GM23338 (cell line): ENCODE results near the gene KLRC1. TPM values are rescaled to one million over a fixed set of nuclear protein-coding genes. Genes with fewer than 3 reads are reported as not detected.

Source experiments
- ATAC-seq: fragments of 200-7000 bp; cut with Tn5 transposase; 3 replicates; pipeline ENCODE4 v1.9.1; 2020
- DNase-seq: peaks from one replicate; pipeline ENCODE4 v3.0.0-alpha.2; 2015; ENCODE audit warnings: low spot score
- H2AFZ ChIP-seq: fragments of 200-600 bp; sonication (generic); 2 replicates; pipeline ENCODE4 v1.8.0; 2016; ENCODE audit warnings: antibody characterized with exemption, mild to moderate bottlenecking, moderate library complexity
- H3F3A ChIP-seq: fragments of 200-600 bp; sonication (generic); replicated peaks from 2 replicates; pipeline ENCODE4 v1.8.0; 2017; ENCODE audit warnings: antibody characterized with exemption, mixed run types, low read depth
- H3K27ac ChIP-seq: fragments of 200-600 bp; sonication (generic); 2 replicates; pipeline ENCODE4 v1.6.1; 2016; ENCODE audit warnings: low read depth
- H3K27me3 ChIP-seq: fragments of 200-600 bp; sonication (generic); 2 replicates; pipeline ENCODE4 v1.8.0; 2016; ENCODE audit warnings: mild to moderate bottlenecking, mixed run types, moderate library complexity; ENCODE audit not compliant: insufficient read depth
- H3K36me3 ChIP-seq: fragments of 200-600 bp; sonication (generic); 2 replicates; pipeline ENCODE4 v1.8.0; 2016; ENCODE audit warnings: mild to moderate bottlenecking; ENCODE audit not compliant: insufficient read depth
- H3K4me1 ChIP-seq: fragments of 200-600 bp; sonication (generic); 2 replicates; pipeline ENCODE4 v1.8.0; 2016; ENCODE audit warnings: mild to moderate bottlenecking, moderate library complexity; ENCODE audit not compliant: insufficient read depth
- H3K4me2 ChIP-seq: fragments of 200-600 bp; sonication (generic); 2 replicates; pipeline ENCODE4 v1.7.1; 2017; ENCODE audit warnings: mixed run types
- H3K4me3 ChIP-seq: fragments of 200-600 bp; sonication (generic); 2 replicates; pipeline ENCODE4 v1.6.1; 2016; ENCODE audit warnings: mixed run types
- H3K79me2 ChIP-seq: fragments of 200-600 bp; sonication (generic); replicated peaks from 2 replicates; pipeline ENCODE4 v1.8.0; 2017; ENCODE audit warnings: mild to moderate bottlenecking; ENCODE audit not compliant: insufficient read depth
- H3K9me2 ChIP-seq: fragments of 200-600 bp; sonication (generic); 2 replicates; pipeline ENCODE4 v1.8.0; 2017; ENCODE audit not compliant: insufficient read depth
- H4K20me1 ChIP-seq: fragments of 200-600 bp; sonication (generic); replicated peaks from 2 replicates; pipeline ENCODE4 v1.8.0; 2017; ENCODE audit warnings: mild to moderate bottlenecking; ENCODE audit not compliant: insufficient read depth
- H3K27ac Mint-ChIP-seq: 2 replicates; pipeline ENCODE4 v1.8.0; 2020; ENCODE audit warnings: inconsistent platforms, mild to moderate bottlenecking, moderate library complexity, mixed read lengths
- H3K27me3 Mint-ChIP-seq: 3 replicates; pipeline ENCODE4 v1.8.0; 2022; ENCODE audit warnings: low read depth, mild to moderate bottlenecking, moderate library complexity, mixed read lengths, inconsistent platforms; ENCODE audit not compliant: insufficient read depth, poor library complexity
- H3K36me3 Mint-ChIP-seq: 3 replicates; pipeline ENCODE4 v1.8.0; 2021; ENCODE audit warnings: low read depth, mild to moderate bottlenecking, inconsistent platforms, moderate library complexity, mixed read lengths
- H3K4me1 Mint-ChIP-seq: 3 replicates; pipeline ENCODE4 v1.8.0; 2020; ENCODE audit warnings: mild to moderate bottlenecking, inconsistent platforms, mixed read lengths
- H3K4me3 Mint-ChIP-seq: 3 replicates; pipeline ENCODE4 v1.8.0; 2021; ENCODE audit warnings: moderate library complexity, mild to moderate bottlenecking, inconsistent platforms, mixed read lengths
- H3K9me3 Mint-ChIP-seq: 3 replicates; pipeline ENCODE4 v1.8.0; 2020; ENCODE audit warnings: moderate library complexity, mild to moderate bottlenecking, inconsistent platforms, mixed read lengths
- CREB1 ChIP-seq: fragments of 250-450 bp; sonication (Bioruptor Pico); IDR thresholded peaks from 2 replicates; pipeline ENCODE4 v1.5.0; 2020; ENCODE audit warnings: low read depth, mild to moderate bottlenecking, moderate library complexity
- ETS1 ChIP-seq: IDR thresholded peaks from 2 replicates; pipeline ENCODE4 v1.6.1; 2016; ENCODE audit warnings: antibody characterized with exemption
- EZH2 ChIP-seq: fragments of 200-600 bp; sonication (generic); IDR thresholded peaks from one replicate; pipeline ENCODE4 v1.8.0; 2017; ENCODE audit warnings: antibody characterized with exemption, mild to moderate bottlenecking, low read depth; ENCODE audit not compliant: unreplicated experiment
- EZH2phosphoT487 ChIP-seq: fragments of 200-600 bp; sonication (generic); IDR thresholded peaks from one replicate; pipeline ENCODE4 v1.8.1; 2018; ENCODE audit warnings: antibody characterized with exemption; ENCODE audit not compliant: unreplicated experiment
- JUNB ChIP-seq: IDR thresholded peaks from one replicate; pipeline ENCODE4 v1.6.1; 2016; ENCODE audit warnings: antibody characterized with exemption; ENCODE audit not compliant: unreplicated experiment
- NANOG ChIP-seq: IDR thresholded peaks from 2 replicates; pipeline ENCODE4 v1.6.1; 2016; ENCODE audit warnings: antibody characterized with exemption, borderline replicate concordance
- POLR2AphosphoS5 ChIP-seq: IDR thresholded peaks from 2 replicates; pipeline ENCODE4 v1.6.1; 2016; ENCODE audit warnings: antibody characterized with exemption, low read depth
- ZNF114 ChIP-seq: fragments of 250-450 bp; sonication (Bioruptor Pico); IDR thresholded peaks from 2 replicates; pipeline ENCODE4 v1.5.0; 2020; ENCODE audit warnings: mild to moderate bottlenecking, moderate library complexity
- ZNF331 ChIP-seq: fragments of 250-450 bp; sonication (Bioruptor Pico); IDR thresholded peaks from 2 replicates; pipeline ENCODE4 v1.5.0; 2020; ENCODE audit warnings: low read depth, mild to moderate bottlenecking, moderate library complexity
- polyA plus RNA-seq: library from polyadenylated mRNA; unstranded; fragments of >200 nt; fragmentation: Nextera tagmentation; extraction: Ambion mirVana; gene quantifications from 2 replicates; pipeline ENCODE4 v1.2.1, GENCODE V29; 2016
- total RNA-seq: library from RNA; depleted of rRNA; stranded (reverse); fragments of >200 nt; shearing (Covaris generic); gene quantifications from 2 replicates; pipeline ENCODE4 v1.2.3, GENCODE V29; 2014
- TF ChIP-seq, protein P1 (sequence below): IDR thresholded peaks from one replicate; pipeline ENCODE4 v1.6.1; 2018; ENCODE audit warnings: antibody characterized with exemption; ENCODE audit not compliant: unreplicated experiment
- TF ChIP-seq, protein P2 (sequence below): fragments of 250-450 bp; sonication (Bioruptor Pico); IDR thresholded peaks from 2 replicates; pipeline ENCODE4 v1.5.0; 2020; ENCODE audit warnings: mild to moderate bottlenecking, moderate library complexity

KLRC1 gene
- total and polyA plus RNA-seq, 2 experiments from 2014 or later, result not detected

GRCh38 chr12:10405294-10405693 lies 47.9 kb downstream of the KLRC1 start:
- Mint-ChIP-seq H3K9me3 (no peaks in the 10 kb centered on the region), H3K4me3 (no peak overlapping the region), H3K27ac (no peak overlapping the region), H3K4me1 (peaks cover 8% of the 10 kb centered on the region; the same call in 2 of the 3 replicates), H3K27me3 (no peaks in the 10 kb centered on the region), H3K36me3 (no peaks in the 10 kb centered on the region)
- H3K27ac ChIP-seq, result no peak overlapping the region
- no peak overlapping the region for H3K4me3 ChIP-seq
- no peaks in the 10 kb centered on the region for H3K36me3 ChIP-seq
- H4K20me1 ChIP-seq, result no peaks in the 10 kb centered on the region
- TF ChIP-seq NANOG (no peak), ETS1 (no peak), EZH2 (no peak), CREB1 (no peak), POLR2AphosphoS5 (no peak), JUNB (no peak), EZH2phosphoT487 (no peak), ZNF114 (no peak), ZNF331 (CRISPR knock-in tag) (no peak)
- TF ChIP-seq, protein P1, sequence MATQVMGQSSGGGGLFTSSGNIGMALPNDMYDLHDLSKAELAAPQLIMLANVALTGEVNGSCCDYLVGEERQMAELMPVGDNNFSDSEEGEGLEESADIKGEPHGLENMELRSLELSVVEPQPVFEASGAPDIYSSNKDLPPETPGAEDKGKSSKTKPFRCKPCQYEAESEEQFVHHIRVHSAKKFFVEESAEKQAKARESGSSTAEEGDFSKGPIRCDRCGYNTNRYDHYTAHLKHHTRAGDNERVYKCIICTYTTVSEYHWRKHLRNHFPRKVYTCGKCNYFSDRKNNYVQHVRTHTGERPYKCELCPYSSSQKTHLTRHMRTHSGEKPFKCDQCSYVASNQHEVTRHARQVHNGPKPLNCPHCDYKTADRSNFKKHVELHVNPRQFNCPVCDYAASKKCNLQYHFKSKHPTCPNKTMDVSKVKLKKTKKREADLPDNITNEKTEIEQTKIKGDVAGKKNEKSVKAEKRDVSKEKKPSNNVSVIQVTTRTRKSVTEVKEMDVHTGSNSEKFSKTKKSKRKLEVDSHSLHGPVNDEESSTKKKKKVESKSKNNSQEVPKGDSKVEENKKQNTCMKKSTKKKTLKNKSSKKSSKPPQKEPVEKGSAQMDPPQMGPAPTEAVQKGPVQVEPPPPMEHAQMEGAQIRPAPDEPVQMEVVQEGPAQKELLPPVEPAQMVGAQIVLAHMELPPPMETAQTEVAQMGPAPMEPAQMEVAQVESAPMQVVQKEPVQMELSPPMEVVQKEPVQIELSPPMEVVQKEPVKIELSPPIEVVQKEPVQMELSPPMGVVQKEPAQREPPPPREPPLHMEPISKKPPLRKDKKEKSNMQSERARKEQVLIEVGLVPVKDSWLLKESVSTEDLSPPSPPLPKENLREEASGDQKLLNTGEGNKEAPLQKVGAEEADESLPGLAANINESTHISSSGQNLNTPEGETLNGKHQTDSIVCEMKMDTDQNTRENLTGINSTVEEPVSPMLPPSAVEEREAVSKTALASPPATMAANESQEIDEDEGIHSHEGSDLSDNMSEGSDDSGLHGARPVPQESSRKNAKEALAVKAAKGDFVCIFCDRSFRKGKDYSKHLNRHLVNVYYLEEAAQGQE, result no peak
- TF ChIP-seq, protein P2, sequence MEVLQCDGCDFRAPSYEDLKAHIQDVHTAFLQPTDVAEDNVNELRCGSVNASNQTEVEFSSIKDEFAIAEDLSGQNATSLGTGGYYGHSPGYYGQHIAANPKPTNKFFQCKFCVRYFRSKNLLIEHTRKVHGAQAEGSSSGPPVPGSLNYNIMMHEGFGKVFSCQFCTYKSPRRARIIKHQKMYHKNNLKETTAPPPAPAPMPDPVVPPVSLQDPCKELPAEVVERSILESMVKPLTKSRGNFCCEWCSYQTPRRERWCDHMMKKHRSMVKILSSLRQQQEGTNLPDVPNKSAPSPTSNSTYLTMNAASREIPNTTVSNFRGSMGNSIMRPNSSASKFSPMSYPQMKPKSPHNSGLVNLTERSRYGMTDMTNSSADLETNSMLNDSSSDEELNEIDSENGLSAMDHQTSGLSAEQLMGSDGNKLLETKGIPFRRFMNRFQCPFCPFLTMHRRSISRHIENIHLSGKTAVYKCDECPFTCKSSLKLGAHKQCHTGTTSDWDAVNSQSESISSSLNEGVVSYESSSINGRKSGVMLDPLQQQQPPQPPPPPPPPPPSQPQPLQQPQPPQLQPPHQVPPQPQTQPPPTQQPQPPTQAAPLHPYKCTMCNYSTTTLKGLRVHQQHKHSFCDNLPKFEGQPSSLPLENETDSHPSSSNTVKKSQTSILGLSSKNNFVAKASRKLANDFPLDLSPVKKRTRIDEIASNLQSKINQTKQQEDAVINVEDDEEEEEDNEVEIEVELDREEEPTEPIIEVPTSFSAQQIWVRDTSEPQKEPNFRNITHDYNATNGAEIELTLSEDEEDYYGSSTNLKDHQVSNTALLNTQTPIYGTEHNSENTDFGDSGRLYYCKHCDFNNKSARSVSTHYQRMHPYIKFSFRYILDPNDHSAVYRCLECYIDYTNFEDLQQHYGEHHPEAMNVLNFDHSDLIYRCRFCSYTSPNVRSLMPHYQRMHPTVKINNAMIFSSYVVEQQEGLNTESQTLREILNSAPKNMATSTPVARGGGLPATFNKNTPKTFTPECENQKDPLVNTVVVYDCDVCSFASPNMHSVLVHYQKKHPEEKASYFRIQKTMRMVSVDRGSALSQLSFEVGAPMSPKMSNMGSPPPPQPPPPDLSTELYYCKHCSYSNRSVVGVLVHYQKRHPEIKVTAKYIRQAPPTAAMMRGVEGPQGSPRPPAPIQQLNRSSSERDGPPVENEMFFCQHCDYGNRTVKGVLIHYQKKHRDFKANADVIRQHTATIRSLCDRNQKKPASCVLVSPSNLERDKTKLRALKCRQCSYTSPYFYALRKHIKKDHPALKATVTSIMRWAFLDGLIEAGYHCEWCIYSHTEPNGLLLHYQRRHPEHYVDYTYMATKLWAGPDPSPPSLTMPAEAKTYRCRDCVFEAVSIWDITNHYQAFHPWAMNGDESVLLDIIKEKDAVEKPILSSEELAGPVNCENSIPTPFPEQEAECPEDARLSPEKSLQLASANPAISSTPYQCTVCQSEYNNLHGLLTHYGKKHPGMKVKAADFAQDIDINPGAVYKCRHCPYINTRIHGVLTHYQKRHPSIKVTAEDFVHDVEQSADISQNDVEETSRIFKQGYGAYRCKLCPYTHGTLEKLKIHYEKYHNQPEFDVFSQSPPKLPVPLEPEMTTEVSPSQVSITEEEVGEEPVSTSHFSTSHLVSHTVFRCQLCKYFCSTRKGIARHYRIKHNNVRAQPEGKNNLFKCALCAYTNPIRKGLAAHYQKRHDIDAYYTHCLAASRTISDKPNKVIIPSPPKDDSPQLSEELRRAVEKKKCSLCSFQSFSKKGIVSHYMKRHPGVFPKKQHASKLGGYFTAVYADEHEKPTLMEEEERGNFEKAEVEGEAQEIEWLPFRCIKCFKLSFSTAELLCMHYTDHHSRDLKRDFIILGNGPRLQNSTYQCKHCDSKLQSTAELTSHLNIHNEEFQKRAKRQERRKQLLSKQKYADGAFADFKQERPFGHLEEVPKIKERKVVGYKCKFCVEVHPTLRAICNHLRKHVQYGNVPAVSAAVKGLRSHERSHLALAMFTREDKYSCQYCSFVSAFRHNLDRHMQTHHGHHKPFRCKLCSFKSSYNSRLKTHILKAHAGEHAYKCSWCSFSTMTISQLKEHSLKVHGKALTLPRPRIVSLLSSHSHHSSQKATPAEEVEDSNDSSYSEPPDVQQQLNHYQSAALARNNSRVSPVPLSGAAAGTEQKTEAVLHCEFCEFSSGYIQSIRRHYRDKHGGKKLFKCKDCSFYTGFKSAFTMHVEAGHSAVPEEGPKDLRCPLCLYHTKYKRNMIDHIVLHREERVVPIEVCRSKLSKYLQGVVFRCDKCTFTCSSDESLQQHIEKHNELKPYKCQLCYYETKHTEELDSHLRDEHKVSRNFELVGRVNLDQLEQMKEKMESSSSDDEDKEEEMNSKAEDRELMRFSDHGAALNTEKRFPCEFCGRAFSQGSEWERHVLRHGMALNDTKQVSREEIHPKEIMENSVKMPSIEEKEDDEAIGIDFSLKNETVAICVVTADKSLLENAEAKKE (CRISPR knock-in tag), result no peak
- H3K27me3 ChIP-seq, result no peaks in the 10 kb centered on the region
- no peaks in the 10 kb centered on the region for H3F3A ChIP-seq
- DNase-seq (no peak), ATAC-seq (no peak)
- H2AFZ ChIP-seq, result no peak overlapping the region
- no peaks in the 10 kb centered on the region for H3K9me2 ChIP-seq
- H3K4me2 ChIP-seq, result no peak overlapping the region
- no peaks in the 10 kb centered on the region for H3K79me2 ChIP-seq
- no peaks in the 10 kb centered on the region for H3K4me1 ChIP-seq
